Measurements from ENCODE around the gene RBMS3. TPM values are rescaled to one million over a fixed set of nuclear protein-coding genes. Genes with fewer than 3 reads are reported as not detected.
A peak's percentile ranks its signal among the peaks of the same experiment; 100 is the strongest.

The RBMS3 gene
- total and polyA plus RNA-seq, 2 experiments from 2014 or later, result 34.9 to 37.1 TPM

GRCh38 chr3:29694783-29695182 lies 413.9 kb downstream of the RBMS3 start:
- no peaks in the 10 kb centered on the region for H3K79me2 ChIP-seq
- DNase-seq (ENCODE audit: low spot score), result peak; percentile 76
- peak overlapping the region; percentile 86 for H3K27ac ChIP-seq
- H3K4me2 ChIP-seq, result peak overlapping the region; percentile 56
- H4K20me1 ChIP-seq (ENCODE audit: insufficient read depth, poor library complexity, severe bottlenecking), result no peaks in the 10 kb centered on the region
- WGBS (ENCODE audit: low lambda C conversion rate, missing lambda C conversion rate), result 79% methylated on average over 1 of the region's 1 CpG
- H2AFZ ChIP-seq, result no peak overlapping the region
- no peaks in the 10 kb centered on the region for H3K9me3 ChIP-seq (ENCODE audit: low read depth)
- H3K36me3 ChIP-seq (replicated peaks; ENCODE audit: insufficient read depth, low read depth), result no peaks in the 10 kb centered on the region
- H3K4me1 ChIP-seq (ENCODE audit: insufficient read depth), result peaks cover 29% of the 10 kb centered on the region
- H3K4me3 ChIP-seq, result no peak overlapping the region
- TF ChIP-seq EZH2 (IDR thresholded peaks at IDR 0.05; ENCODE audit: borderline replicate concordance) (no peak), EZH2phosphoT487 (IDR thresholded peaks at IDR 0.05; ENCODE audit: low read depth, severe bottlenecking, unreplicated experiment) (no peak), CTCF (IDR thresholded peaks at IDR 0.05; ENCODE audit: poor library complexity) (no peak)
- no peaks in the 10 kb centered on the region for H3K9me2 ChIP-seq (replicated peaks; ENCODE audit: insufficient read depth)
- H3K27me3 ChIP-seq, result no peaks in the 10 kb centered on the region

DNA sequence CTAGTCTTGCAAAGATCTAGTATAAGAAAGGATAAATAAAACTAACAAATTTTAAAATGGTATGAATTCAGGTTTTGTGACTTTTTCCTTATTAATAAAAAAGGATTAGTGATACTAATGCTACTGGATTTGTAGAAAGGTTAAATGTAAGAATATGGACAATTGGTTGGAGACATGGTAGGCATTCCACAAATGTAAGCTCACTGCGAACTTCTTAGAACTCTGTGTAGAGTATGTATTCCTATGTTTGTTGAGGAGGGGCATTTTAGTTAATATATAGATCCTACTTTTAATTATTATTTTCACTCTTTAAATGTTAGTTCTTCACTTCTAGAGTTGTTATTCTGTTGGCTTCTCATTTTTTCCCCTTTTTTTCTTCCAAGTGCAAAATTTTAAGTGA lies 414.3 kb downstream of the RBMS3 start:
- WGBS (ENCODE audit: low lambda C conversion rate, missing lambda C conversion rate), result 81% methylated on average over 1 of the region's 1 CpG
- peak overlapping the region; percentile 56 for H3K4me2 ChIP-seq

DNA sequence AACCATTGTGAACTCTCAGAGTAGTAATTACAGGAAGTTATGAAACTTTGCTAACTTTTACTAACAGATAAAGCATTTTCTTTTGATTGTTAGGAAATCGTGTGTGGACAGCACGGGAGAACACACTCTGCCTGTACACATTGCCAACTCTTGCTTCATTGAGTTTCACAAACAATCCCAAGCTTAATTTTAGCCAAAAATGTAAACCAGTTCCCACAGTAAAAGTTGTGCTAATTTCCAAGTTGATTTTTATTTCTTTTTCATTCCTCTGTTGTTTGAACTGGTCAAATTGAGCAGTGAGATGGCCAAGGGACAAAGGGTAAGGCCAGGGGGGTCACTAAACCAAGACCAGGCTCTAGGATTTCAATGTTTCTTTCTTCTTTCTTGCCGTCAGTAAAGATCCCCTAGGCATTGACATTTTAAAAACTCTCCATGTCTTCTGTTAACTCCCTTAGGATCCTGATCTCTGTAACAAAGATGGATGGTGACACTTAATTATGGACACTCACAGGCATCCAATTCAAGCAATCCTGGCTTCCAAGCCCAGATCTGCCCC lies 414.9 kb downstream of the RBMS3 start:
- Histone ChIP-seq H3K79me2 (no peaks in the 10 kb centered on the region), H3K9me3 (ENCODE audit: low read depth) (no peaks in the 10 kb centered on the region), H3K27ac (peak overlapping the region; percentile 86), H4K20me1 (ENCODE audit: insufficient read depth, poor library complexity, severe bottlenecking) (no peaks in the 10 kb centered on the region), H3K4me3 (no peak overlapping the region), H3K27me3 (no peaks in the 10 kb centered on the region), H3K4me1 (ENCODE audit: insufficient read depth) (peaks cover 24% of the 10 kb centered on the region), H3K36me3 (replicated peaks; ENCODE audit: insufficient read depth, low read depth) (no peaks in the 10 kb centered on the region), H3K4me2 (peak overlapping the region; percentile 56), H2AFZ (no peak overlapping the region), H3K9me2 (replicated peaks; ENCODE audit: insufficient read depth) (no peaks in the 10 kb centered on the region)
- TF ChIP-seq EZH2phosphoT487 (IDR thresholded peaks at IDR 0.05; ENCODE audit: low read depth, severe bottlenecking, unreplicated experiment), result no peak
- no peak for TF ChIP-seq CTCF (IDR thresholded peaks at IDR 0.05; ENCODE audit: poor library complexity)
- no peak for TF ChIP-seq EZH2 (IDR thresholded peaks at IDR 0.05; ENCODE audit: borderline replicate concordance)
- WGBS (ENCODE audit: low lambda C conversion rate, missing lambda C conversion rate), result 52% methylated on average over 3 of the region's 3 CpGs
- no peak for DNase-seq (ENCODE audit: low spot score)

More for the DNA sequence above, 414.3 kb downstream of the RBMS3 start:
- H4K20me1 ChIP-seq (ENCODE audit: insufficient read depth, poor library complexity, severe bottlenecking), result no peaks in the 10 kb centered on the region
- H2AFZ ChIP-seq, result no peak overlapping the region
- no peaks in the 10 kb centered on the region for H3K27me3 ChIP-seq
- no peak overlapping the region for H3K4me3 ChIP-seq
- no peak for DNase-seq (ENCODE audit: low spot score)
- H3K79me2 ChIP-seq, result no peaks in the 10 kb centered on the region
- H3K9me2 ChIP-seq (replicated peaks; ENCODE audit: insufficient read depth), result no peaks in the 10 kb centered on the region
- no peaks in the 10 kb centered on the region for H3K9me3 ChIP-seq (ENCODE audit: low read depth)
- H3K4me1 ChIP-seq (ENCODE audit: insufficient read depth), result peaks cover 29% of the 10 kb centered on the region
- TF ChIP-seq CTCF (IDR thresholded peaks at IDR 0.05; ENCODE audit: poor library complexity), result no peak
- no peak for TF ChIP-seq EZH2 (IDR thresholded peaks at IDR 0.05; ENCODE audit: borderline replicate concordance)
- TF ChIP-seq EZH2phosphoT487 (IDR thresholded peaks at IDR 0.05; ENCODE audit: low read depth, severe bottlenecking, unreplicated experiment), result no peak
- H3K36me3 ChIP-seq (replicated peaks; ENCODE audit: insufficient read depth, low read depth), result no peaks in the 10 kb centered on the region
- H3K27ac ChIP-seq, result peak overlapping the region; percentile 86

Measured in hepatocyte (in vitro differentiated cells).